Esophagus muscularis mucosa (tissue), 3 donors: ENCODE data around the gene PAFAH1B2.
A peak's percentile ranks its signal among the peaks of the same experiment; 100 is the strongest.

Experiments
- CTCF ChIP-seq, 3 experiments: fragments of 200-600 bp in 2 of 3; fragments of 450-650 bp in 1 of 3; sonication (generic) in 2 of 3; IDR thresholded peaks; one replicate each; pipeline ENCODE4 v1.5.1; 2017 to 2019; ENCODE audit warnings: antibody characterized with exemption in 3 of 3, mild to moderate bottlenecking in 2 of 3, moderate library complexity in 1 of 3
- POLR2AphosphoS5 ChIP-seq, 2 donors: sonication (generic); formaldehyde crosslinking; IDR thresholded peaks; one replicate each; pipeline ENCODE4 v1.6.1; 2017; ENCODE audit warnings: antibody characterized with exemption in 2 of 2

- peak in 1 of 3 experiments; percentile 27 for TF ChIP-seq CTCF (IDR thresholded peaks at IDR 0.05)
- peak; percentile 99 to 100 for TF ChIP-seq POLR2AphosphoS5 (IDR thresholded peaks at IDR 0.05)
Observed at GRCh38 chr11:117178210-117179034, 34.3 kb downstream of the PAFAH1B2 start, which contains the start of gene SIDT2.
